Transverse colon (tissue), 4 donors: Measurements from ENCODE around the gene CBX6.

Experiments used
- CTCF ChIP-seq, 5 experiments: fragments of 200-600 bp in 3 of 5; fragments of 450-650 bp in 2 of 5; sonication (generic) in 3 of 5; IDR thresholded peaks; 1 replicate in 2 of 5; 2 replicates in 3 of 5; pipeline ENCODE4 v1.5.1; 2016 to 2017; ENCODE audit warnings: antibody characterized with exemption in 5 of 5, inconsistent platforms in 3 of 5, mild to moderate bottlenecking in 2 of 5, moderate library complexity in 1 of 5
- POLR2AphosphoS5 ChIP-seq, 3 donors: sonication (generic); formaldehyde crosslinking; IDR thresholded peaks; one replicate each; pipeline ENCODE4 v1.6.1; 2016; ENCODE audit warnings: antibody characterized with exemption in 3 of 3

- no peak for TF ChIP-seq POLR2AphosphoS5 (IDR thresholded peaks at IDR 0.05)
- TF ChIP-seq CTCF (IDR thresholded peaks at IDR 0.05): no peak
Observed at GRCh38 chr22:38850941-38851849, 20.8 kb downstream of the CBX6 start.
